Measurements from ENCODE around the gene ZFC3H1. TPM values are rescaled to one million over a fixed set of nuclear protein-coding genes. Genes with fewer than 3 reads are reported as not detected.
"Not testable (repeated sequence)": the region's sequence is repeated elsewhere in the genome, so short reads cannot be mapped to it uniquely, and the experiment has no call there.

Gene ZFC3H1
- polyA plus RNA-seq, 1 experiment = 12.6 TPM

DNA sequence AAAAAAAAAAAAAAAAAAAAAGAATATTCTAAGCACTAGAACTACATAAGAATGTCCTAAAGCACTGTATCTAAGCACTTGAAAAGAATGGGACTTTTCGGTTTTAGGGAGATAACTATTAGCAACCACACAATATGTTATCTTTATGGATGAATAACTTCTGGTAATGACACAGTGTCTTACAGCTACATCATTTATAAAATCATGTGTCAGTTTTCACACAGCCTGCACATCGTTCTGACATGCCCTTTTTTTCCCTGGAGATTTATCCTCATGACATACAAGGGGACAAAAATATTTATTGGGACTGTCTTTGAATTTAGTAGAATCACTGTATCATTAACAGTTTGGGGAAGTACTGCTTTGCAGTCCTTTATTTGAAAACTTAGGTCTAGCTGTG, 39.6 kb upstream of the ZFC3H1 start:
- DNase-seq (ENCODE audit: low read depth) = no peak
- TF ChIP-seq, protein P1, sequence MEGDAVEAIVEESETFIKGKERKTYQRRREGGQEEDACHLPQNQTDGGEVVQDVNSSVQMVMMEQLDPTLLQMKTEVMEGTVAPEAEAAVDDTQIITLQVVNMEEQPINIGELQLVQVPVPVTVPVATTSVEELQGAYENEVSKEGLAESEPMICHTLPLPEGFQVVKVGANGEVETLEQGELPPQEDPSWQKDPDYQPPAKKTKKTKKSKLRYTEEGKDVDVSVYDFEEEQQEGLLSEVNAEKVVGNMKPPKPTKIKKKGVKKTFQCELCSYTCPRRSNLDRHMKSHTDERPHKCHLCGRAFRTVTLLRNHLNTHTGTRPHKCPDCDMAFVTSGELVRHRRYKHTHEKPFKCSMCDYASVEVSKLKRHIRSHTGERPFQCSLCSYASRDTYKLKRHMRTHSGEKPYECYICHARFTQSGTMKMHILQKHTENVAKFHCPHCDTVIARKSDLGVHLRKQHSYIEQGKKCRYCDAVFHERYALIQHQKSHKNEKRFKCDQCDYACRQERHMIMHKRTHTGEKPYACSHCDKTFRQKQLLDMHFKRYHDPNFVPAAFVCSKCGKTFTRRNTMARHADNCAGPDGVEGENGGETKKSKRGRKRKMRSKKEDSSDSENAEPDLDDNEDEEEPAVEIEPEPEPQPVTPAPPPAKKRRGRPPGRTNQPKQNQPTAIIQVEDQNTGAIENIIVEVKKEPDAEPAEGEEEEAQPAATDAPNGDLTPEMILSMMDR (IDR thresholded peaks at IDR 0.05; ENCODE audit: insufficient read depth, low read depth, low read length) = no peak
- CTCF ChIA-PET = interaction anchor here (0.6 to 1.1 kb wide), 2 partner anchors 76 to 1107 kb away, joined by 3 to 5 read pairs; no protein-coding TSS in a partner anchor
- Histone ChIP-seq H3K36me3 (ENCODE audit: control insufficient read depth, insufficient read depth, low read length) (no peaks in the 10 kb centered on the region), H3K27me3 (ENCODE audit: control insufficient read depth, insufficient read depth, low read length) (no peaks in the 10 kb centered on the region), H3K4me3 (ENCODE audit: low read depth, low read length) (no peak overlapping the region)
- POLR2A ChIA-PET = no interaction called here

DNA sequence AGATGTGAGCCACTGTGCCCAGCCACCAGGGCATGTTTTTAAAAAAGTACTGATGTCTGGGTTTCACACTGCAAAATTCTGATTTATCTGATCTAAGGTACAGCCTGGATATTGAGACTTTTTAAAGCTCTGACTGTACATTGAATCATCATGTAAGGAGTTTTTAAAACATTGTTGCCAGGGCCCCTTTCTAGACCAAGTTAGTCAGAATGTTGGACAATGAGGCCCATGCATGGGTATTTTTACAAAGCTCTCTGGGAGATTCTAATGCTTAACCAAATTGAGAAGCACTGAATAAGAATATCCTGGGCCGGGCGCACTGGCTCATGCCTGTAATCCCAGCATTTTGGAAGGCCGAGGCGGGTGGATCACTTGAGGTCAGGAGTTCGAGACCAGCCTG, 38.9 kb upstream of the ZFC3H1 start:
- ChIA-PET POLR2A (no interaction called here), CTCF (interaction anchor here (1.1 kb wide), 1 partner anchor 77 kb away, joined by 3 read pairs; no protein-coding TSS in a partner anchor)
- H3K27me3 ChIP-seq (ENCODE audit: control insufficient read depth, insufficient read depth, low read length) = no peaks in the 10 kb centered on the region
- H3K36me3 ChIP-seq (ENCODE audit: control insufficient read depth, insufficient read depth, low read length) = no peaks in the 10 kb centered on the region
- no peak for DNase-seq (ENCODE audit: low read depth)
- H3K4me3 ChIP-seq (ENCODE audit: low read depth, low read length) = no peak overlapping the region
- TF ChIP-seq, protein P1 (IDR thresholded peaks at IDR 0.05; ENCODE audit: insufficient read depth, low read depth, low read length) = no peak

DNA sequence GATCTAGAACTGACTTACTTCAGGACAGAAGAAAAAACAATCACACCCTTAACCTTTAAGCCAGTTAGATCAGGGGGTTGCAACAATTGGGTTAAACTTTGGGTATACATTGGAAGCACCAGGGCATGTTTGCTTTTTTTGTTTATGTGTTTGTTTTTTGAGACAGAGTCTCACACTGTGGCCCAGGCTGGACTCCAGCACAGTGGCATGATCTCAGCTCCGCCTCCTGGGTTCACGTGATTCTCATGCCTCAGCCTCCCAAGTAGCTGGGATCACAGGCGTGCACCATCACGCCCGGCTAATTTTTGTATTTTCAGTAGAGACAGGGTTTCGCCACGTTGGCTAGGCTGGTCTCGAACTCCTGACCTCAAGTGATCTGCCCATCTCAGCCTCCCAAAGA, 38.5 kb upstream of the ZFC3H1 start:
- POLR2A ChIA-PET; CTCF ChIA-PET; H3K36me3 ChIP-seq (ENCODE audit: control insufficient read depth, insufficient read depth, low read length); H3K27me3 ChIP-seq (ENCODE audit: control insufficient read depth, insufficient read depth, low read length); DNase-seq (ENCODE audit: low read depth); H3K4me3 ChIP-seq (ENCODE audit: low read depth, low read length): not testable (repeated sequence)

DNA sequence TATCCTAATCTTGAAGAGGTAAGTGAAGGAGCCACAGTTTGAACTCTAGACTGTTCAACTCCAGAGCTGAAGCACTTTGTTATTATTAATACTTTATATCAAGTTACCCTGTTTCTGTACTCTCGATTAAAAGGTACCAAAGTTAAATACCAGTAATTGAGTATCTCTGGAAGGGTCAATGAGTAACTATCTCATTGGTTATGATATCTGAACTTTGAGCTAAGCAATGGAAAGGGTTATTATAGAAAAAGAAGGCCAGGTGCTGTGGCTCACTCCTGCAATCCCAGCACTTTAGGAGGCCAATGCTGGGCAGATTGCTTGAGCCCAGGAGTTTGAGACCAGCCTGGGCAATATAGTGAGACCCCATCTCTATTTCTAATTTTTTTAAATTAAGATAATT, 32.1 kb upstream of the ZFC3H1 start:
- Histone ChIP-seq H3K36me3 (ENCODE audit: control insufficient read depth, insufficient read depth, low read length) (no peaks in the 10 kb centered on the region), H3K27me3 (ENCODE audit: control insufficient read depth, insufficient read depth, low read length) (no peaks in the 10 kb centered on the region), H3K4me3 (ENCODE audit: low read depth, low read length) (no peak overlapping the region)
- ChIA-PET POLR2A (no interaction called here), CTCF (interaction anchor here (1.4 to 1.5 kb wide), 2 partner anchors 18 to 51 kb away, joined by 3 to 4 read pairs; no protein-coding TSS in a partner anchor)
- TF ChIP-seq, protein P1 (IDR thresholded peaks at IDR 0.05; ENCODE audit: insufficient read depth, low read depth, low read length) = no peak
- no peak for DNase-seq (ENCODE audit: low read depth)

DNA sequence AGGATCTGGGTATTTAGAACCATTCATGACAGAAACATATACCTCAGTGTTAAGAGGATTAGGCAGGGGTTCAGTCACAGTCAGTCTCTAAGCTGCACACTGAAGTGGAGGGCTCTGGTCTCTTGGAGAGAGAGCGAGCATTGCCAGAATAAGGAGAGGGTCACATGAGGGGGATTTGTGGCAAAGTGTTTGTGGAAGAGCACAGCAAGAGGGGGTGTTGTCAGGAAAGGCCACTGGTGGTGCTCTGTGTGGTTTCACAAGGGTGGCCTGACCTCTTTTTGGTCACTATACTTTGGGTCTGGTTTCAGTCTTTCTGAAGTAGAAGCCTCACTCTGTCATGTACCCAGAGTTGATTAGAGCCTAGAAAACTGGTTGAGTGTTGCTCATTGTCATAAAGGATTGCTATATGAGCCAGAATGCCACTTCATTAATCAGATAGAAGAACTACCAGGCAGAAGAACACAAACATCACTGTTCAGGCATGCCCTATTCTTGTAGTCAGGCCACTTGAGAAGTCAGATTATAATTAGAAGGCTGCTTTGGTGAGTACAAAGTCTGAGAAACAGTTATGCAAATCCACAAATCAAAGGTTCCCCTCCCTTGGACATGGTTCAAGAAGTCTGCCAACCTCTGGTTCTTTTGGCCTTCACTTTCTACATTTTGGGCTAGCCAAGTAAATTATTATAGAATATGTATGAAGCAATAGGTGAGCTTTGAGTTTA, 30.6 kb upstream of the ZFC3H1 start:
- TF ChIP-seq, protein P1 (IDR thresholded peaks at IDR 0.05; ENCODE audit: insufficient read depth, low read depth, low read length) = no peak

DNA sequence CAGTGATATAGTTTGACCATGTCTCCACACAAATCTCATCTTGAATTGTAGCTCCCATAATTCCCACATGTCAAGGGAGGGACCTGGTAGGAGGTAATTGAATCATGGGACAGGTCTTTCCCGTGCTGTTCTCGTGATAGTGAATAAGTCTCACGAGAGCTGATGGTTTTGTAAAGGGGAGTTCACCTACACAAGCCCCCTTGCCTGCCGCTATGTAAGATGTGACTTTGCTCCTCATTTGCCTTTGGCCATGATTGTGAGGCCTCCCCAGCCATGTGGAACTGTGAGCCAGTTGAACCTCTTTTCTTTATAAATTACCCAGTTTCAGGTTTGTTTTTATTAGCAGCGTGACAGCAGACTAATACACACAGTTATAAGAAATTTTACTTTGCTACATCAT, 30.0 kb upstream of the ZFC3H1 start:
- POLR2A ChIA-PET; DNase-seq (ENCODE audit: low read depth); CTCF ChIA-PET; H3K27me3 ChIP-seq (ENCODE audit: control insufficient read depth, insufficient read depth, low read length); H3K36me3 ChIP-seq (ENCODE audit: control insufficient read depth, insufficient read depth, low read length); H3K4me3 ChIP-seq (ENCODE audit: low read depth, low read length): not testable (repeated sequence)

More for the DNA sequence above, 30.6 kb upstream of the ZFC3H1 start:
- no peak overlapping the region for H3K4me3 ChIP-seq (ENCODE audit: low read depth, low read length)
- H3K36me3 ChIP-seq (ENCODE audit: control insufficient read depth, insufficient read depth, low read length) = no peaks in the 10 kb centered on the region
- H3K27me3 ChIP-seq (ENCODE audit: control insufficient read depth, insufficient read depth, low read length) = no peaks in the 10 kb centered on the region
- POLR2A ChIA-PET = no interaction called here
- CTCF ChIA-PET = interaction anchor here (0.6 kb wide), 1 partner anchor 1596 kb away, joined by 3 read pairs; no protein-coding TSS in a partner anchor
- no peak for DNase-seq (ENCODE audit: low read depth)
